ENCODE data around the gene STK32C.

GRCh38 chr10:132272231-132272971 is 35.3 kb downstream of the STK32C start:
- TF ChIP-seq CTCF (IDR thresholded peaks at IDR 0.05) (no peak), NPAS2 (CRISPR knock-in tag; IDR thresholded peaks at IDR 0.05; ENCODE audit: borderline replicate concordance) (no peak), USF2 (IDR thresholded peaks at IDR 0.05) (no peak), EP300 (IDR thresholded peaks at IDR 0.05) (no peak), POLR2A (IDR thresholded peaks at IDR 0.05; ENCODE audit: low read length) (no peak), ZNF302 (CRISPR knock-in tag; IDR thresholded peaks at IDR 0.05) (no peak), CEBPB (IDR thresholded peaks at IDR 0.05) (no peak), SMC3 (IDR thresholded peaks at IDR 0.05) (no peak), BHLHE40 (IDR thresholded peaks at IDR 0.05; ENCODE audit: low read depth, low read length) (no peak), RAD21 (conservative IDR thresholded peaks at IDR 0.05 in 1 of 2, IDR thresholded peaks at IDR 0.05 in 1 of 2) (no peak), MYC (IDR thresholded peaks at IDR 0.05; ENCODE audit: borderline replicate concordance, low read length) (no peak)

Measured in A549 (cell line).